Neuron (in vitro differentiated cells): ENCODE results near the gene UBQLN1.

Experiments
- H2AFZ ChIP-seq: one replicate; pipeline ENCODE4 v1.6.1; 2013; ENCODE audit warnings: low read depth, mild to moderate bottlenecking, inconsistent platforms, low read length, moderate library complexity
- H3K27me3 ChIP-seq: one replicate; pipeline ENCODE4 v1.6.1; 2013; ENCODE audit warnings: low read length; ENCODE audit not compliant: insufficient read depth
- H3K36me3 ChIP-seq: one replicate; pipeline ENCODE4 v1.6.1; 2013; ENCODE audit warnings: low read length; ENCODE audit not compliant: insufficient read depth
- H3K4me1 ChIP-seq: one replicate; pipeline ENCODE4 v1.6.1; 2013; ENCODE audit warnings: low read length; ENCODE audit not compliant: insufficient read depth
- H3K4me3 ChIP-seq: 2 replicates; pipeline ENCODE4 v1.5.1; 2013; ENCODE audit warnings: mild to moderate bottlenecking, low read length, moderate library complexity
- H3K9me3 ChIP-seq: one replicate; pipeline ENCODE4 v1.6.1; 2013; ENCODE audit warnings: low read length

Gene UBQLN1

DNA sequence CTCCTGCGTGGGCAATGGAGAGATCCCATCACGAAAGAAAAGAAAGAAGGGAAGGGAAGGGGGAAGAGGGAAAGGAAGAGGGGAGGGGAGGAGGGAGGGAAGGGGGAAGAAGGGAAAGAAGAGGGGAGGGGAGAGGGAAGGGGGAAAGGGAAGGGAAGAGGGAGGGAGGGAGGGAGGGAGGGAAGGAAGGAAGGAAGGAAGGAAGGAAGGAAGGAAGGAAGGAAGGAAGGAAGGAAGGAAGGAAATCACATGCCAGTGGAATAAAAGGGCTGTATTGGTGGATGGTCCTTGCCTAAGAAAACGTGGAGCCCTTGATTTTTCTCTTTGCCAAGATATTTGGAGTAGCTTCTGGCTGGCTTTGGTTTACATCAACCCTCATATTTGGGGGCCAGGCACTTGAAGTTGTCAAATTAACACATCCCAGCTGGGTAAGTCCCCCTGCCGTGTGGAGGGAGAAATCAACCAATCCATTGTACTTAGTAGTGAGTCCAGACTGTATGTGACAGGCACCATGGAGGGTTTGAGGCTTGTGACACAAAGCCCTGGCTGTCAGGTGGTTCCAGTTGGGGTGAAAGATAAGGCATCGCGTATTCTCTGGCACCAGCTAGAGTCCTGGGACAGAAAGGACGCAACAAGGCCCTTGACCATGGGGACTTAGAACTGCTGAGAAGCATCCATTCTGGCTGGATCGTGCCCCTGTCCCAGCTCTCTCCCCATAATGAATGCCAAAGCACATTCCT lies 61.1 kb downstream of the UBQLN1 start:
- Histone ChIP-seq H3K4me3 (no peak overlapping the region), H3K36me3 (peaks cover 28% of the 10 kb centered on the region), H2AFZ (no peak overlapping the region), H3K9me3 (peaks cover 3% of the 10 kb centered on the region), H3K4me1 (no peaks in the 10 kb centered on the region), H3K27me3 (no peaks in the 10 kb centered on the region)

DNA sequence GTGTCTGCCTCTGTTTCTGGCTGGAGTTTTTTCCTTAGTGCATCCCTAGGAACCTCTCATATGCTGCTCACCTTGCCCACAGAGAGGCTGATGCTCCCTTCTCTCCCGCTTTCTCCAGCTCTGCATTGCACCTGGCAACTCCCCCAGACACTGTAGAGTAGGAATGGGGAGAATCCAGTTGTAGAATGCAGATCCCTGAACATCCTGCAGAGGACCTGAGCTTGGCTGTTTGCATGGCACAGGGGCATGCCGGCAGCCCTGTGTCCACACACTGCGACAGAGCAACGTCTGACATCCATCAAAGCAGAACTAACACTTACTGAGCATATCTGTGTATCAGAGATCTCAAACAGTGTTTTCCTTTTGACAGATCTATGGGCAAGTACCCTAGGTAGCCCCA lies 65.0 kb downstream of the UBQLN1 start:
- H2AFZ ChIP-seq = no peak overlapping the region
- H3K27me3 ChIP-seq = no peaks in the 10 kb centered on the region
- no peak overlapping the region for H3K4me3 ChIP-seq
- H3K36me3 ChIP-seq = peaks cover 11% of the 10 kb centered on the region
- no peaks in the 10 kb centered on the region for H3K9me3 ChIP-seq
- H3K4me1 ChIP-seq = no peaks in the 10 kb centered on the region

DNA sequence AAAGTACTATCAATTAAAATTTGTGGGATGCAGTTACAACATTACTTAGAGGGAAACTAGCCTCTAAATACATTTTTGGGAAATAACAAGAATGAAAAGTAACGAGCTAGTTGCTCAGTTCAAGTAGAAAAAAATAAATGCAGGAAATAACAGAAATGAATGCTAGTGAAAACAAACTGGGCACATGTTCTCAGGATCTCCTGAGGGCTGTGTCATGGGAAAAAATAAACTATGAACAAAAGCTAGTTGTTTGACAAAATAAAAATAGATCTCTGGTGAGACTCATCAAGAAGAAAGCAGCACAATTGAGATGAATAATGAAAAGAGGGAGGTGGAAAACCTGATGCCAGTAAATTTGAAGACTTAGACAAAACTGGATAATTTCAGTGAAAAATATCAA lies 68.5 kb downstream of the UBQLN1 start:
- no peak overlapping the region for H3K4me3 ChIP-seq
- no peaks in the 10 kb centered on the region for H3K4me1 ChIP-seq
- no peak overlapping the region for H2AFZ ChIP-seq
- H3K36me3 ChIP-seq = peaks cover 6% of the 10 kb centered on the region
- no peaks in the 10 kb centered on the region for H3K9me3 ChIP-seq
- no peaks in the 10 kb centered on the region for H3K27me3 ChIP-seq

DNA sequence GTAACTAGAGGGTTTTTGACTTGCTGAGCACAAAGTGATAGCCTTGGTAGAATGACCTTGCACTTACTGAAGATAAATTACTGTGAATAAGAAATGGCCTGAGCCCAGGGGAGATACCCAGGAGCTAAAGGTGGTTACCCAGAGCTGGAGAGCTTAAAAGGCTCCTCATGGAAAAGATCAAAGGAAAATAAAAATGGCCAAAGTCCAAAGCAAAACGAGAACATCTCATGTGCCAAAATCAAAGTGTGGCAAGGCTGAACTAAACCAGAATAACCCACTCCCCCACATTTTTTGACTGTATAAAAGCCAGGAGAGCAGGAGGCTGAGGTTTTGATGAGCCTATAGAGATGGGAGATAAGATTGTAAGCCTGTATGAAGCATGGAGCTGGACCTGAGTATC lies 70.4 kb downstream of the UBQLN1 start:
- Histone ChIP-seq H3K9me3 (no peaks in the 10 kb centered on the region), H3K36me3 (peaks cover 3% of the 10 kb centered on the region), H3K27me3 (no peaks in the 10 kb centered on the region), H3K4me1 (no peaks in the 10 kb centered on the region), H2AFZ (no peak overlapping the region), H3K4me3 (no peak overlapping the region)

DNA sequence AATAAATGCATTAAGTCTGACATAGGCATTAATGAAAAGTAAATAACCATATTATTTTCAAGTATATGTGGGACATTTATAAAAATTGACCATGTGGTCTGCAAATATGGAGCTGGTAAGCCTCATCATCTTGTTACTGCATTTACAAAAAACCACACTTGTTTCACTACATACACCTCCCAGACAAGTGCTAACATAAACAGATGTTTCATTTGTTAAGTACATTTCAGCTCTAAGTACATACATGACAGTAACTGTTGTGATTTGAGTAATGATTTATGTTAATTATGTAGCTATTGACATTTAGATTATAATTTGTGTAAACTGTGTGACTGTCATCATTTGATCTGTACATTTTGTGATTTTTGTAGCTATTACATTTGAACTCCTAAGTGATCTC lies 70.9 kb downstream of the UBQLN1 start:
- Histone ChIP-seq H3K4me3 (no peak overlapping the region), H3K36me3 (peaks cover 3% of the 10 kb centered on the region), H3K4me1 (no peaks in the 10 kb centered on the region), H2AFZ (no peak overlapping the region), H3K27me3 (no peaks in the 10 kb centered on the region), H3K9me3 (no peaks in the 10 kb centered on the region)

DNA sequence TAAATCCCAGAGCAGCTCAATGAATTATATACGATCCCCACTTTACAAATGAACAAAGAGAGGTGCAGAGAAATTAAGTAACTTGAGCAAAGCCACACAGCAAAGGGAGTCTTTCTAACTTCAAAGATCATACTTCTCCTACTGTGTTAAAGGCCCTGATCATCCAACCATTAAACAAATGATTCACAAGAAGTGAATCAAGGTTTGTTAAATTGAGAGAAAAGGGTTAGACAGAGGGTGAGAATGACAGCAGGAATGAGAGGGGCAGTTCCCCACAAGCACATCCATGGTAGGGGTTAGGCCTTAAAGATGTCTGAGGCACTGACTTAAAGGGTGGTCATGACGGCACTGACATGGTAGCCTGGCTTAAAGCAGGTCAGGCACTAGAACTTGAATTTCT lies 74.1 kb downstream of the UBQLN1 start:
- H2AFZ ChIP-seq = no peak overlapping the region
- H3K27me3 ChIP-seq = no peaks in the 10 kb centered on the region
- no peaks in the 10 kb centered on the region for H3K9me3 ChIP-seq
- H3K36me3 ChIP-seq = no peaks in the 10 kb centered on the region
- H3K4me3 ChIP-seq = no peak overlapping the region
- peaks cover 8% of the 10 kb centered on the region for H3K4me1 ChIP-seq

DNA sequence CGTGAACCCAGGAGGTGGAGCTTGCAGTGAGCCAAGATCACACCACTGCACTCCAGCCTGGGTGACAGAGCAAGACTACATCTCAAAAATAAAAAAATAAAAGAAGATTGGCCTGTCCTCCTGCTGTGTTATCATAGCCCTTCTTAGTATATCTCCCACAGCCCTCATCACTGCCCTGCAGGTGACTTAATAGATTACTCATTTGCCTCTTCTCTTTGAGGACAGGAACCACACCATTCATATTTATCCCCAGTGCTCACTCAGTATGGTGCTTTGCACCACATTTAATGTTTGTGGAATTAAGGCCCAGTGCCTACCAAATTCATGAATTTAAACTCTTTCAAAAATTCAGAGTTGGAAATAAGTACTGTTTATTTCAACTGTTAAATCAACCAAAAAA lies 74.5 kb downstream of the UBQLN1 start:
- H3K36me3 ChIP-seq = no peaks in the 10 kb centered on the region
- no peaks in the 10 kb centered on the region for H3K9me3 ChIP-seq
- no peak overlapping the region for H2AFZ ChIP-seq
- H3K4me1 ChIP-seq = peaks cover 8% of the 10 kb centered on the region
- no peak overlapping the region for H3K4me3 ChIP-seq
- H3K27me3 ChIP-seq = no peaks in the 10 kb centered on the region

DNA sequence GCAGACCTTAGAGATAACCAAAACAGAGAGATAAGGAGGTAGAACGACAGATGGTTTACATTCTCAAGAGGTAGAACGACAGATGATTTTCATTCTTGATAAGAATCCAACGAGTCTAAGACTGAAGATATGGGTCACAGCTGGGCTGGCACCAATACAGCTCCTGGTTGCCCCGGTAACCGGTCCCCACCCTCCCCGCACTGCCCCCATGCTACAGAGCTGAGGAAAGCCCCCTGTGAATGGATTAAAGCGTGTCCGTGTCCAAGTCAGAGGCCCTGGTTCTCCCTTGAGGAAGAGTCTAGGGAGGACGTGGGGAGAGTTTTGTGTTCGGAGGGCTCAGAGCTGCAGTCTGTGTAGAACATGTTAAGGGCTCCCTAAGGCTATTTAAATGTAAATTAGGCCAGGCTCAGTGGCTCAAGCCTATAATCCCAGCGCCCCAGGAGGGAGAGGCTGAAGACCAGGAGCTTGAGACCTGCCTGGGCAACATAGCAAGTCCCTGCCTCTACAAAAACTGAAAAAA lies 76.8 kb downstream of the UBQLN1 start:
- H2AFZ ChIP-seq = no peak overlapping the region
- H3K9me3 ChIP-seq = no peaks in the 10 kb centered on the region
- H3K36me3 ChIP-seq = peaks cover 4% of the 10 kb centered on the region
- H3K27me3 ChIP-seq = no peaks in the 10 kb centered on the region
- H3K4me1 ChIP-seq = peaks cover 8% of the 10 kb centered on the region
- no peak overlapping the region for H3K4me3 ChIP-seq

DNA sequence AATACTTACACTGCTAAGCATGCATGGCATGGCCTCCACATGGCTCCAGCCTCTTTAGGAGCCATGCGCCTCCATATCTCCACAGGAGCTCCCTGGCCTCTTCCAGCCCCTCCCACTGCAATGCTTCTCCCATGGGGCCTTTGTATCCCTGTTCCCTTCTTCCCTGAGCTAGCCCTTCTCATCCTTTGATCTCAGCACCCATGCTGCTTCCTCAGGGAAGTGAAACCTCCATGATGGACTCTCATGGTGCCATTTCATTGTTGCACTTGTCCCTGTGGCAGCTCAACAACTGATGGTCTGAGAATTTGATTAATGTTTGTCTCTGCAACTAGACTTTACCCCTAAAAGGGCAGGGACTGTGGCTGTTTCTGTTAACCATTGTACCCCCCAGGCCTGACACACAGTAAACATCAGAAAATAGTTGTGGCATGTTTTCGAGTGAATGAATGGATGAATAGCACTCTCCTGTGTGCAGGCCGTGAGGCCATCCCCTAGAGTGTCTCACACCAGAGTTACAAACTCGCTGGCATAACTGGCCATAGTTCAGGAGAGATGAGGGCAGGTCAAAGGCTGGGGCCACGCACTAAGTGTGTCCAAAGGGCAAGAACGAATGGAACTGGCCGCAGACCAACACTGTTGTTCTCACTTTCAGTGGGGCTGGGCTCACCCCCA lies 78.2 kb downstream of the UBQLN1 start:
- Histone ChIP-seq H3K36me3 (peaks cover 4% of the 10 kb centered on the region), H3K4me1 (peaks cover 8% of the 10 kb centered on the region), H2AFZ (no peak overlapping the region), H3K4me3 (no peak overlapping the region), H3K27me3 (no peaks in the 10 kb centered on the region), H3K9me3 (no peaks in the 10 kb centered on the region)

DNA sequence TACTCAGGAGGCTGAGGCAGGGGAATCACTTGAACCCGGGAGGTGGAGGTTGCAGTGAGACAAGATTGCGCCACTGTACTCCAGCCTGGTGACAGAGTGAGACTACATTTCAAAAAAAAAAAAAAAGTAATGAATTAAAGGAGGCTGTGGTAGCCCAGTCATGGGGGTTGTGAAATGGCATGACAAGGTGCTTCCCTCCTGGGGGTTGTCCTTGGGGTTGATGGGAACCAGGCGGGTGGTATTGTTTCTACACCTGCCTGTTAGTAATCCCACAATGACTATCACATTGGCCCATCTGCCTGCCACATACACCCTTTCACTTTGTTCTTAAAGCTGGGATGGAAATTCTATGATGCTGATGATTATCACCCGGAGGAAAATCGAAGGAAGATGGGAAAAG lies 79.2 kb downstream of the UBQLN1 start:
- H3K4me3 ChIP-seq = no peak overlapping the region
- H3K4me1 ChIP-seq = peaks cover 15% of the 10 kb centered on the region
- H3K9me3 ChIP-seq = no peaks in the 10 kb centered on the region
- peaks cover 4% of the 10 kb centered on the region for H3K36me3 ChIP-seq
- no peak overlapping the region for H2AFZ ChIP-seq
- no peaks in the 10 kb centered on the region for H3K27me3 ChIP-seq

DNA sequence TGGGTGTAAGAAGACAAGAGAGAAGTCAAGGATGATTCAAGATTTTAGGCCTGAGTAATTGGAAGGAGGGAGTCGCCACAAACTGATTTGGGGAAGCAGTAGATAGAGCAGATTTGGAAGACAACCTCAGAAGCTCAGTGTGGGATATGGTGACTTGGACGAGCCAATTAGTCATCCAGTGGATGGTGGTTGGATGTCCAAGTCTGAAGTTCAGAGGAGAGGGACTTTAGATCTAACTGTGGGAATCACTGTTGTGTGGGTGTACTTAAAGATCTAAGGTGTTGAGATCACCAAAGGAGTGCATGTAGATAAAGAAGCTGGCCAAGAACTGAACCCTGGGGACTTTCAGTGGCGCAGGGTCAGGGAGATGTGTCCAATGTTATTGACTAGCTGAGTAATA lies 82.6 kb downstream of the UBQLN1 start:
- Histone ChIP-seq H3K27me3 (no peaks in the 10 kb centered on the region), H3K9me3 (no peaks in the 10 kb centered on the region), H3K4me3 (no peak overlapping the region), H3K36me3 (peaks cover 4% of the 10 kb centered on the region), H2AFZ (no peak overlapping the region), H3K4me1 (peaks cover 12% of the 10 kb centered on the region)

DNA sequence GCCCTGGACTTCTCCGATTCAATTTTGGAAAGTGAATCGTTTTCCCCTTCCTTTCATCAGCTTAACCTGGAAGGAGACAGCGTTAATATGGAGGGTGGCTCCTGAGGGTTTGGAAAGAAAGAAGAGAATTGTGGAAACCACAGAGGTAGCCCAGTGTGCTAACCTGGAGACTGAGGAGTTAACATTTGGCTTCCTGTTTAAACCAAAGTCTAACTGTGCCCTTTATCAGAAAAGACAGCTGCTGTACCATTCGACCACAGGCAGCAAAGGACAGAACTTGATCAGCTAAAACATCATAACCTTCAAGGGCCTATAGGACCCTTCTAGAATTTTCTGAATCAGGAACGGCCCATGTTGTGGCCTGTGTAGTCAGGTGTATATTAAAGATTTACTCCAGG lies 84.1 kb downstream of the UBQLN1 start:
- H2AFZ ChIP-seq = peak overlapping the region; percentile 56
- H3K9me3 ChIP-seq = no peaks in the 10 kb centered on the region
- H3K36me3 ChIP-seq = peaks cover 4% of the 10 kb centered on the region
- peak overlapping the region; percentile 54 for H3K4me3 ChIP-seq
- peaks cover 12% of the 10 kb centered on the region for H3K4me1 ChIP-seq
- H3K27me3 ChIP-seq = no peaks in the 10 kb centered on the region

DNA sequence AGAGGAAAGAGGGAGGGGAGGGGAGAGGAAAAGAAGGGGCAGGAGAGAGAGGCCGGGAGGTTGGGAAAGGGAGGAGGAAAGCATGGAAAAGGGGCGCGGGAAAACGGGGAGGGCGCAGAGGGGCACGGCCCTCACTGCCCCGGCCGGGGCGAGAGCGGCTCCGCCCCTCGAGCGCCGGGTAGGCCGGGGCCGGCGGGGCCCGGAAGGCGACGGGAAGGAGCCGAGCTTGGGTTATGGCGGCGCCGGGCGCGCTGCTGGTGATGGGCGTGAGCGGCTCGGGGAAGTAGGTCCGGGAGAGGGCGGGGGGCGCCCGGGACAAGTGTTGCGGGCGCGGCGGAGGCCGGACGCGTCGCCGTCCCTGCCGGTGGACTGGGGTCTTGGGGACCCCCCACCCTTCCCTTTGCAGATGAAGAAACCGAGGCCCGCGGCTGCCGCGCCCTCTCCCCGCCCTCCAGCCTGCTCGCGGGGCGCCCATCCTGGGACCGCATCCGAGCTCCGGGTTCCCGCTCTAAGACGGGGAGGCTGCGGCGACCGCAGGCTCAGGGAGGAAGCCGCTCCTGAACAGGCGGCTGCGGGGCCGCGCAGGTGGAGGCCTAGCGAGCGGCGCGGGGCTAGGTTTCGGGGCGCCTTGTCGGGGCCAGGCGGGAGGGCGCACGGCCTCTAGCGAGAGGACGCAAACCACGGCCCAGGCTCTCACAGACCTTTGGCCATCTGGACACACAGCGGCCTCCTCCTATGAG lies 84.6 kb downstream of the UBQLN1 start, which contains the start of gene IDNK:
IDNK (plus strand) TSS at position 205 of the 740 bp plus-strand sequence; CDS start at position 234, 29 bp downstream.
- H3K4me1 ChIP-seq = peaks cover 12% of the 10 kb centered on the region
- peak within 1 kb of the TSS; percentile 54 for H3K4me3 ChIP-seq
- H2AFZ ChIP-seq = peak within 1 kb of the TSS; percentile 56
- peaks cover 4% of the 10 kb centered on the region for H3K36me3 ChIP-seq
- H3K27me3 ChIP-seq = no peaks in the 10 kb centered on the region
- no peaks in the 10 kb centered on the region for H3K9me3 ChIP-seq
